OCI-LY3 (cell line): ENCODE measurements around the gene MAP1LC3C.

ENCODE experiments used
- CTCF ChIP-seq: fragments of 200-600, 300-600 bp; sonication (generic); IDR thresholded peaks from 2 replicates; pipeline ENCODE4 v1.5.1; 2014; ENCODE audit warnings: antibody characterized with exemption, low read length, low read depth
- EZH2phosphoT487 ChIP-seq: fragments of 200-600 bp; shearing (Covaris generic); IDR thresholded peaks from 2 replicates; pipeline ENCODE4 v1.6.1; 2018; ENCODE audit warnings: antibody characterized with exemption, mixed run types, low read depth

- TF ChIP-seq CTCF = no peak
- TF ChIP-seq EZH2phosphoT487 = no peak
Measured at GRCh38 chr1:241957692-241958494, 41.0 kb downstream of the MAP1LC3C start, which contains the start of gene BECN2.
